ENCODE measurements around the gene ARSB. TPM values are rescaled to one million over a fixed set of nuclear protein-coding genes. Genes with fewer than 3 reads are reported as not detected.

Gene ARSB
- total RNA-seq, 1 donor, result 38.4 TPM

- Histone ChIP-seq H3K9me3 (ENCODE audit: low read depth, low read length) (no peaks in the 10 kb centered on the region), H3K4me1 (ENCODE audit: insufficient read depth, low read length) (peaks cover 43% of the 10 kb centered on the region), H3K36me3 (ENCODE audit: insufficient read depth, low read length) (no peaks in the 10 kb centered on the region), H4K20me1 (ENCODE audit: insufficient read depth, low read length) (no peaks in the 10 kb centered on the region), H3K4me3 (ENCODE audit: insufficient read depth, low read length) (peak overlapping the region; percentile 55), H3K4me2 (ENCODE audit: insufficient read depth, low read length) (peak overlapping the region; percentile 80), H3K27me3 (ENCODE audit: insufficient read depth, low read length) (no peaks in the 10 kb centered on the region), H3K27ac (ENCODE audit: low read depth, low read length) (peak overlapping the region; percentile 80), H2AFZ (ENCODE audit: low read length) (peak overlapping the region; percentile 70), H3K79me2 (ENCODE audit: insufficient read depth, low read length) (no peaks in the 10 kb centered on the region)
- no peak for TF ChIP-seq CTCF (IDR thresholded peaks at IDR 0.05; ENCODE audit: extremely low read depth, low read depth, low read length)
- DNase-seq (ENCODE audit: insufficient read length, low spot score, missing footprints), result peak; percentile 88
Measured at GRCh38 chr5:78908173-78909061, 76.7 kb downstream of the ARSB start.

- peaks cover 43% of the 10 kb centered on the region for H3K4me1 ChIP-seq (ENCODE audit: insufficient read depth, low read length)
- H3K27me3 ChIP-seq (ENCODE audit: insufficient read depth, low read length), result no peaks in the 10 kb centered on the region
- H3K4me3 ChIP-seq (ENCODE audit: insufficient read depth, low read length), result peak overlapping the region; percentile 55
- H3K27ac ChIP-seq (ENCODE audit: low read depth, low read length), result peak overlapping the region; percentile 80
- no peaks in the 10 kb centered on the region for H3K79me2 ChIP-seq (ENCODE audit: insufficient read depth, low read length)
- H4K20me1 ChIP-seq (ENCODE audit: insufficient read depth, low read length), result no peaks in the 10 kb centered on the region
- H3K36me3 ChIP-seq (ENCODE audit: insufficient read depth, low read length), result no peaks in the 10 kb centered on the region
- DNase-seq (ENCODE audit: insufficient read length, low spot score, missing footprints), result peak; percentile 27
- TF ChIP-seq CTCF (IDR thresholded peaks at IDR 0.05; ENCODE audit: extremely low read depth, low read depth, low read length), result no peak
- H3K4me2 ChIP-seq (ENCODE audit: insufficient read depth, low read length), result peak overlapping the region; percentile 80
- H3K9me3 ChIP-seq (ENCODE audit: low read depth, low read length), result no peaks in the 10 kb centered on the region
- H2AFZ ChIP-seq (ENCODE audit: low read length), result no peak overlapping the region
Measured at GRCh38 chr5:78907255-78907891, 77.7 kb downstream of the ARSB start.

GRCh38 chr5:78905084-78905938, 79.8 kb downstream of the ARSB start:
- no peaks in the 10 kb centered on the region for H4K20me1 ChIP-seq (ENCODE audit: insufficient read depth, low read length)
- H3K4me3 ChIP-seq (ENCODE audit: insufficient read depth, low read length), result no peak overlapping the region
- peaks cover 43% of the 10 kb centered on the region for H3K4me1 ChIP-seq (ENCODE audit: insufficient read depth, low read length)
- no peaks in the 10 kb centered on the region for H3K36me3 ChIP-seq (ENCODE audit: insufficient read depth, low read length)
- no peaks in the 10 kb centered on the region for H3K27me3 ChIP-seq (ENCODE audit: insufficient read depth, low read length)
- peak overlapping the region; percentile 2 for H3K4me2 ChIP-seq (ENCODE audit: insufficient read depth, low read length)
- peak overlapping the region; percentile 0 for H3K27ac ChIP-seq (ENCODE audit: low read depth, low read length)
- no peaks in the 10 kb centered on the region for H3K9me3 ChIP-seq (ENCODE audit: low read depth, low read length)
- TF ChIP-seq CTCF (IDR thresholded peaks at IDR 0.05; ENCODE audit: extremely low read depth, low read depth, low read length), result no peak
- no peaks in the 10 kb centered on the region for H3K79me2 ChIP-seq (ENCODE audit: insufficient read depth, low read length)
- no peak for DNase-seq (ENCODE audit: insufficient read length, low spot score, missing footprints)
- H2AFZ ChIP-seq (ENCODE audit: low read length), result no peak overlapping the region
